HG02759 (cell line): ENCODE results near the gene PSMA8.
"Not testable (repeated sequence)": the region's sequence is repeated elsewhere in the genome, so short reads cannot be mapped to it uniquely, and the experiment has no call there.

Experiments
- ATAC-seq: cut with Tn5 transposase; IDR thresholded peaks from one replicate; pipeline ENCODE4 v1.9.1; 2021; ENCODE audit warnings: mild to moderate bottlenecking, moderate library complexity; ENCODE audit not compliant: unreplicated experiment

The PSMA8 gene

DNA sequence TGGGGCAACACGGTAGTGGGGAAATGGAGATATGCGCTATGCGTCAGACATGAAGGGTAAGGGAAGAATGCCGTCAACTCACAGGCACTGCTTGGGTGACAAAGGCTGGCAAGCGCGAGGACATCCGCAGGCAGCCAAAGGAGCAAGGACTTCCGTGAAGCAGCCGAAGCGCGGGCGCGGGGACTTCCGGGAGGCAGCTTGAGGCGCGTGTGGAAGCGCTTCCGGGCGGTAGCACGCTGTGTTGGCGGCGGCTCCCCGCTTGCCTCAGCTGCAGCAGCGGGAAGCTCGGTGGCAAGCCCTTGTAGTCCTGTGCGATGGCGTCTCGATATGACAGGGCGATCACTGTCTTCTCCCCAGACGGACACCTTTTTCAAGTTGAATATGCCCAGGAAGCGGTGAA, at the start of gene PSMA8:
Gene PSMA8 (plus strand): TSS at position 218 of the 400 bp plus-strand sequence. CDS start 97 bp downstream, at position 315.
- ATAC-seq: peak; percentile 78

DNA sequence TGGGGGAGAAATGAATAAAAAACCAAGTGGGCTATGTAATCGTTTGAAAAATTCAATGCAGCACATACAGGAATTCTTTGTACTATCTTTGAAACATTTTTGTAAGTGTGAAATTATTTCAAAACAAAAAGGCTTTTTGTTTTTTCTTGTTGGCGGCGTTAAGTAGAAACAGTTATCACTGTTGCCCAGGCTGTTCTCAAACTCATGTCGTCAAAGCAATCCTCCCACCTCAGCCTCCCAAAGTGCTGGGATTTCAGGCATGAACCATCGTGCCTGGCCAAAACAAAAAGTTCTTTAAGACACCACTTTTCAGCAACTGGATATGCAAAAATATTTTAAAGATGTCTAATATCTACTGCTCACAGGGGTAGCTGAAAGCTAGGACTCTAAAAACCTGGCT, 48.6 kb upstream of the PSMA8 start:
- ATAC-seq: no peak

DNA sequence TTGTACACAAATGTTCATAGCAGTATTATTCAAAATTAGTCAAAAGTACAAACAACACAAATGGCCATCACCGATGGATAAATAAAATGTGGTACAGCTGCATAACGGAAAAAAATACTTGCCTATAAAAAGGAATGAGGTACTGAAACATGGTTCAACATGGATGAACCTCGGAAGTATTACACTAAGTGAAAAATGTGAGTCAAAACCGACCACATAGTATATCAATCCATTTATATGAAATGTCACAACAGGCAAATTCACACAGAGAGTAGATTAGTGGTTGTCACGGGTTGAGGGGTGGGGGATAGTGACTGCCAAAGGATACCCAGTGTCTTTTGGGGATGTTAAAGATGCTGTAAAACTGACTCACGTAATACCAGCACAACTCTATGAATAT, 46.7 kb upstream of the PSMA8 start:
- no peak for ATAC-seq

DNA sequence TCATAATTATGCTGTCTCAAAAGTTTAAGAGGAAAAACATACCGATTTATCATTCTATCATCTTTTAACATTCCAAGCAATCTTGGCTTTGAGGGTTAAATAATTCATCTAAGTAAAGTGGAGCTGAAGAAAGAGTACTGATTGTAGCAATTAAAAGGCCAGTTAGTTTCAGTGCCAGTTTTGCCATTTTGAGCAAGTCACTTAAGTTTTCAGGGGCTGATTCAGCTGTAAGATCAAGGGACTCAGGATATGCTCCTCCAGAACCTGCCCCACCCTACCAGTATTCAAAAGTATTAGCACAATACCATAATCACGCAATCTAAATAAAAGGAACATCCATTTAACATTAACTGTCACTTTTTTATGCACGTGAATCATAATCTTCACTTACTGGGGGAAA, 45.2 kb upstream of the PSMA8 start:
- no peak for ATAC-seq

DNA sequence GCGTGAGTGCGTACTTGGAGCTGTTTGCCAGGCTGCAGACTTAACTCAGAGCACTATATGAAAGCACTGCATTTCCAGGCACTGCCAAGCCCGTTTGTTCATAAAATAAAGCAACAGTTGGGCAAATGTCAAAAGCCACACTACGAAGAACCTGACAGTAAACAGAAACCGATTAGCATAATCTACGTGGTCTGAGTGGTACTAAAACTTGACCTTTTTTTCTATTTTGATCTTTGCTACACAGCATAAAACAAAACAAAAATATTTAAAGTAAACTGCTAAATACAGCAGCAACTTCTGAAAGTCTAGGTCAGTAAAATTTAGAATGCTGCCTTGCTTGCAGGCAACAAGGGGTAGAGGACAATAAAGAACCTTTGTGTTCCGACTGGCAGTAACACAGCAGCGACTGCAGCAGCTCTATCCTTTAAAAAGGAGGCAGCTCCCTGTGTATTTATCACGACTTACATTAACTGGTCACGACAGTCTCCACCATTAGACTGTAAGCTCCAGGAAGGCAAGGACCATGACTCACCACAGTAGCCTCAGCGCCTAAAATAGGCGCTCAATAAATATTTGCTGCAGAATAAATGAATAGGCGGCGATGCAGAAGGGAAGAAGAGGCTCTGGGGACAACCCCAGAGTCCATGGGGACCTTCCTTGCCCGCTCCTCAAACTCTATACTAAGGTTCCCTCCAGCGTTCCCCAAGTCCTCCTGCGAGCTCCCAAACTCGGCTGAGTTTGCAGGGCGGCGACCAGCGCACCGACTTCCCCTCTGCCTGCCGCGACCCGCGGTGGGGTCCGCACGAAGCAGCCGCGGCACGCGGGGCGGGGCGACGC, 44.2 kb upstream of the PSMA8 start:
- ATAC-seq: peak; percentile 3

DNA sequence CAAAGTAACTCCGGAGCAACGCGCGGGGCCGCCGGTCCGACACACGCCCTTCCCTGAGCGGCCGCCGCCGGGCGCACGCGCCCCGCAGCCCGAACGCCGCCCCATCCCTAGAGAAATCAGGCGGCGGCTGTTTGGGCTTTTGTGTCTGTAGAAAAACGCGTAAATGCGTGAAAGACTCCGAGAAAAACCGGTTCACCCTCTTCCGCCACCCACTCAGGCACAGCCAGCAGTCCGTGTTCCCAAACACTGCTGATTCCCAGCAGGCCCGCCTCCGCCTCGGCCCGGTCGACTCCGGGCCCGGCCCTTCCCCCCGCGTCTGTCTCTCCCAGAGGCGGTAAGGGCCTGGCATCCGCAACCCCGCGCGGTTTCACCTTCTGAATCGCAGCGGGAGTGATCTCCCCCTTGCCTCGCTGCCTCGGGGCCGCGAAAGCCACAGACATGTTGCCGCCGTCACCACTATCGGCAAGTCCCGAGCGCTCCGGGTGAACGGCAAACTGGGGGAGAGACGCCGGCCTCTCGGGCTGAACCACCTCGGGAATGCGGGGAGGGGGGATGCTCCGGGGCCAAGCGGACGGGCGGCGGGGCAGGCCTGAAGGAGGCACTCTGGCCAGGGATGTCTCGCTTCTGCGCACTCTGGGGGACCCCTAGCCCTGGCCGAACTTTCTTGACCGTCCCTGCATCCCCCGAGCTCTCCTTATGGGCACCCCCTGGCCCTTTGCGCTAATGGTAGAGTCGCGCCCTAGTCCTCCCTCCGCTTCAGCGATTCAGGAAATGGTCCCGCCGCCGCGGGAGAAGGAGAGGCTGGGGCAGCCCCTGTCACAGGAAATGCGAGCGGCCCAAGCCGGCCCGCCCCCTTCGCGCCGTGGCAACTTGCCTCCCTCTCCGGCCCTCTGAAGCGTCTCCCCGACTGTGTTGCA, 43.3 kb upstream of the PSMA8 start, which contains the start of gene SS18:
Gene SS18 (minus strand): TSS at position 484 of the 917 bp plus-strand sequence. CDS start 44 bp downstream, at position 440.
- peak; percentile 81 for ATAC-seq

DNA sequence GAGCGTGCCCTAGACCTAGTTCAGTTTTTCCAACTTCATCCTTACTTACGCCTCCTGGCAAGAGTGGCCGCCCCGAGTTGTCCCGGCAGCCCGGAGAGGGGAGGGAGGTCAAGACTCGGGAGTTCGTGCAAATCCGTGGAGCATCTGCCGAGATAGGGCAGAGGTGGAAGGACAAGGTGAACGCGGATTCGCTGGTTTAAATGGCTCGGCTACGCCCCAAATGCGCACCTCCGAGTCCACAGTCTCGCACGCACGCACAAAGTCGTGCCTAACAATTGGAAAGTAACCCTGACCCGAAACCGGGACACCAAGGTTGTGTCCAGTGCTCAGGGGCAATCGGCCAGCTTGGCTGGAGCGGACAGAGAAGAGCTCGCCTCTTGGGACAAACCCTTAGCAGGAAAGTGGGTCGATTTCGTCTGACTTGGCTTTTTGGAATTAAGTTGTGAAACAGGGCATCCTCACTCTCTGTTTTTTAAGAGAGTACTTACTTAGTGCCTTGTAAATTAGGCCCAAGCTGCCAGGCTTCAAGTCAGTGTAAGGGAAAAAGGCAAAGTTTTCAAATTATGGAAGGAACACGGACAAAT, 42.5 kb upstream of the PSMA8 start:
- ATAC-seq: peak; percentile 43

DNA sequence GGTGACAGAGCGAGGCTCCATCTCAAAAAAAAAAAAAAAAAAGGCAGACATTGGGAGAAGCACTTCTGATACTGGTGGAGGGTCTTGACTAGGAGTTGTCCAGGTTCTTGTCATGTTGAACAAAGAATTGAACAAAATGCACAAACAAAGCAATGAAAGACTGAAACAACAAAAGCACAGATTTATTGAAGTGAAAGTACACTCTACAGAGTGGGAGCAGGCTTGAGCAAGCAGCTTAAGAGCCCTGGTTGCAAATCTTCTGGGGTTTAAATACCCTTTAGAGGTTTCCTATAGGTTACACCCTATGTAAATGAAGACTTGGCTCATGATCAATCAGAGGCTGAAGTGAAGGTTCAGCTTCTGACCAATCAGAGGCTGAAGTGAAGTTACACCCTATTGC, 36.8 kb upstream of the PSMA8 start:
- no peak for ATAC-seq

DNA sequence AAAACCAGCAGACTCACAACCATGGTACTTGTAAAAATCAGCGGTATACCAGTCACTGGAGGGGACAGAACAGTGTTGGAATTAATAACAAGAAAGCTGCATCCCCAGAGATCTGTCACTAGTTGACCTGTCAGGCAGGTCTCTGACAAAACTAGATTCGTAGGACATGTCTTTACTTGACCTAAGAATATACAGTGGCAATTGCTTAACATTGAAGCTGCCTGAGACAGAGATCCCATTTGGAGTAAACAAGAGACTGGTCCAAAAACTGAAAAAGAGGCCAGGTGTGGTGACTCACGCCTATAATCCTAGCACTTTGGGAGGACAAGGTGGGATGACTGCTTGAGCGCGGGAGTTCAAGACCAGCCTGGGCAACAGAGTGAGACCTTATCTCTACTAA, 36.1 kb upstream of the PSMA8 start:
- ATAC-seq: no peak

DNA sequence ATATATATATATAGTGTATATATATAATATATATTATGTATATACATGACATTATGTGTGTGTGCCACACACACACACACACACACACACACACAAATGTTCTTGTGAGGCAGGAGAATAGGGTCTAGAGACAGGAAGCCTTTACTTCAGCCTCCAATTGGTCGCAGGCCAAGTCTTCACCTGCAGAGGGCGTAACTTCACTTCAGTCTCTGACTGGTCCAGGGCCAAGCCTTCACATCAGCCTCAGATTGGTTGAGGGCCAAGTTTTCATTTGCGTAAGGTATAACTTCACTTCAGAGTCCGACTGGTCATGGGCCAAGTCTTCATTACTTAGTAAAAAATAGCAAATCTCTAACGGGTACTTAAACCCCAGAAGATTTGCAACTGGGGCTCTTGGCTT, 30.1 kb upstream of the PSMA8 start:
- ATAC-seq: no peak

DNA sequence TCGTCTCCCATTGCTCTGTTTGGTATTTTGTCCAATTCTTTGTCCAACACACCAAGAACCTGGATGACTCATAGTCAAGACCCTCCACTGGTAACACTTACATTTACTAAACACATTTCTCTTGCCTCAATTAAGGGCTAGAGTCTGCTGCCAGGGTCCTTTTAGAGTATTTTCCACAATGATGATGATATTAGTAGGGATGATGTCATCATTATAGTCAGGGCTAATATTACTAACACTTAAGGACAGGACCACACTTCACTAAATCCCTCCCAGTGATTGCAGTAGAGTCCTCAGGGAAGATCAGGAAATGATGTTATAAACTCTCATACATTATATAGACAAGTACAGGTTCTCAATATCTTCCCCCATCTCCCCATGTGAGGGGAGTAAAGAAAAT, 29.6 kb upstream of the PSMA8 start:
- ATAC-seq: no peak

DNA sequence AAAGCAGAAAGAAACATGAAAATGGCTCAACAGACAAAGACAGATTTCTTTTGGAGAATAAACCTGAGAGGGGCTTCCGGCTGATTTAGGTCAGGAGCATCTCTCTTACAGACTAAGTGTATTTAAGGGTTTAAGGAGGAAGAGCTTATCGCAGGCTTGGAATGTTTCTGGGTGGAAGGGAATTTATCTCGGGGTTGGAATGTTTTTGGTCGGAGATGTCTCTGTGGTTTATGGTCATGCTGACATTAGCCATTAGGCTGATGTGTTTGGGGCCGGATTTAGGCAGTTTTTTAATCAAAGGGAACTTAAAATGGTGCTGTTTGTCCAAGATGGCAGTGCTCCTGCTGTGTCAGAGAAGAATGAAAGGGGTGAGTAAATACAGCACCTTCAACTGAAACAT, 14.4 kb upstream of the PSMA8 start:
- no peak for ATAC-seq

DNA sequence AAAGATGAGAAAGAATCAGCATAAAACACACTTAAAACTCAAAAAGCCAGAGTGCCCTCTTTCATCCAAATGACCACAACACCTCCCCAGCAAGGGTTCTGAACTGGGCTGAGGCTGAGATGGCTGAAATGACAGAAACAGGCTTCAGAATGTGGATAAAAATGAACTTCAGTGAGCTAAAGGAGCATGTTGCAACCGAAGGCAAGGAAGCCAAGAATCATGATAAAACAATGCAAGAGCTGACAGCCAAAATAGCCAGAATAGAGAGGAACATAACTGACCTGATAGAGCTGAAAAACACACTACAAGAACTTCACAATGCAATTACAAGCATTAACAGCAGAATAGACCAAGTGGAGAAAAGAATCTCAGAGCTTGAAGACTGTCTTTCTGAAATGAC, 12.2 kb upstream of the PSMA8 start:
- ATAC-seq: no peak

DNA sequence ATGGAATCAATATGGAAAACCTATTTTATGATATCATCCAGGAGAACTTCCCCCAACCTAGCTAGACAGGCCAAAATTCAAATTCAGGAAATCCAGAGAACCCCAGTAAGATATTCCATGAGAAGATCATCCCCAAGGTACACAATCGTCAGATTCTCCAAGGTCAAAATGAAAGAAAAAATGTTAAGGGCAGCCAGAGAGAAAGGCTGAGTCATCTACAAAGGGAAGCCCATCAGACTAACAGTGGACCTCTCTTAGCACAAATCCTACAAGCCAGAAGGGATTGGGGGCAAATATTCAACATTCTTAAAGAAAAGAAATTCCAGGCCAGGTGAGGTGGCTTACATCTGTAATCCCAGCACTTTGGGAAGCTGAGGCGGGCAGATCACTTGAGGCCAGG, 11.7 kb upstream of the PSMA8 start:
- not testable (repeated sequence) for ATAC-seq

DNA sequence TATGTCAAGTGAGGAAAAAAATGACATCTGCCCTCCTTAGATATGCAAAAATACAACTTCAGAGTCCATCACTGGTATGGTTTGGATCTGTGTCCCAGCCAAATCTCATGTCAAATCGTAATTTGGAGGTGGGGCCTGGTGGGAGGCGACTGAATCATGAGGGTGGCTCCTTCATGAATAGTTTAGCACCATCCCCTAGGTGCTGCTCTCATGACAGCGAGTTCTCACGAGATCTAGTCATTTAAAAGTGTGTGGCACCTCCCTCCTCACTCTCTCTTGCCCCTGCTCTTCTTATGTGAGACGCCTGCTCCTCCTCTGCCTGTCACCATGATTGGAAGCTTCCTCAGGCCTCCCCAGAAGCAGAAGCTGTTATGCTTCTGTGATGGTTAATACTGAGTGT, 5.9 kb upstream of the PSMA8 start:
- ATAC-seq: no peak

DNA sequence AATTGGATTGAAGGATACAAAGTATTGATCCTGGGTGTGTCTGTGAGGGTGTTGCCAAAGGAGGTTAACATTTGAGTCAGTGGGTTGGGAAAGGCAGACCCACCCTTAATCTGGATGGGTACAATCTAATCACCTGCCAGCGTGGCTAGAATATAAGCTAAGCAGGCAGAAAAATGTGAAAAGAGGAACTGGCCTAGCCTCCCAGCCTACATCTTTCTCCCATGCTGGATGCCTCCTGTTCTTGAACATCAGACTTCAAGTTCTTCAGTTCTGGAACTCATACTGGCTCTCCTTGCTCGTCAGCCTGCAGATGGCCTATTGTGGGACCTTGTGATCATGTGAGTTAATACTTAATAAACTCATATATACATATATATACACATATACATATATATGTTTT, 5.5 kb upstream of the PSMA8 start:
- ATAC-seq: not testable (repeated sequence)

DNA sequence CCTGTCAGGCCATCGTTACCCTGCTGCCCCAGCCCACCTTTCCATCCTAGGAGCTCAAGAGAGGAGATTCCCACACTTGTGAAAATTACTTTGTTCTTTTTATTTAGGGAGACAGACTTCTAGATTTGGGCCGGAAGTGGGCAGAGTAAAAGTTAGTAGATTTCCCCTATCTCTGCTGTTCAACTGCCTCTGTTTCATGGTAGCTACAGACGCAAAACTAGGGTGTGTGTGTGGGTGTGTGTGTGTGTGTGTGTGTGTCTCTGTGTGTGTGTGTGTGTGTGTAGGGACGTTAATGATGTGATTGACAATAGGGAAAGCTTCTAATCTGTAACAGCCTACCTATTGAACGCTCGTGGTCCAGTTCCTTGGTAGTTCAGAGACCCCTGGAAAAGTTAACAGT, 438 bp downstream of the PSMA8 start:
- no peak for ATAC-seq

DNA sequence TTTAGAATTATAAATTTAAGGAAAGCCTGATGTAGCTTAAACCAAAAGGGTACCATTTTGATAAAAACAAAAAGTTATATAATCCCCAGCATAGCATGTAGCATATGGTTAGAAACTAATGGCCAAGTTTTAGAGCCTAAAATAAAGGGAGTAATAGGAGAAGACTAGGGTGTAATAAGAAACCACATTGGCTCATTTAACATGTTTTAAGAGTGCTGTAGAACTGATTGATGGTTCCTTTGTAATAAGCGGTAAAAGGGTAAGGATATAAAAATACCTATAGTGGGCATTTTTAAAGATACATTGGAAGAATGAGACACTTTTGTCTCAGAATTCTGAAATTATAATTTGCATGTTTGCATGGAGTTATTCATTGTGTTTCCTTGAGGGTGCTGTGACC, 1.9 kb downstream of the PSMA8 start:
- ATAC-seq: no peak

DNA sequence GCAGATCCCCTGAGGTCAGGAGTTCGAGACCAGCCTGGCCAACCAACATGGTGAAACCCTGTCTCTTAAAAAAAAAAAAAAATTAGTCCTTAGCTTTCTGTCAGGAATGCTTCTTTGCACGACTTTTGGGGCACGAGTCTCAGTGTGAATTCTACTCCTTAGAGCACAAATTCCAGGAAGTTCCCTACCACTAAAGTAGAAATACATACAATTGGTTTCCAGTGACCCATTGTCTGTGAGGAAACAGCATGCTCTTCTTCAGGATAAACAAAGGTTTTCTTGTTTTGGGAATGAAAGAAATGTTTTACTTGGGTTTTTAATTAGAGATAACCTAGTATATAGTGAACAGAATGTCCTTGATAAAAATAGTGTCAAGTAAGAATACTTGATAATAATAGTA, 23.7 kb downstream of the PSMA8 start:
- no peak for ATAC-seq

DNA sequence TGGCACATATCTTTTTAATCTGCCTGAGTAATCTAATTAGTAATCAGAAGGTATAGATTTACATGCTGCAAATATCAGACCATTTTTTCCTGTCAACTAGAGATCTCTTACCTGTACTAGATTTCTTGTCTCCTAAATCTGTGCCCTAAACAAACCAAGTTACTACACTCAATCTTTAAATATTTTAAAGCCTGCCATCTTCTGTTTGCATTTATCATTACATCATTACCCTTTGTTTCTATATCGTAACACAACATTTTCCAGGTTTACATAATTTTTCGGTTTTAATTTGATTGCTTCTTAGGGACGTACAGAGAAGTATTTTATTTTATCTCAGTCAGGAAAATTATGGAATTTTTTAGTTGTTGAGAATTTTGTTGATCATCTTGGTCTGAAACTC, 25.7 kb downstream of the PSMA8 start:
- ATAC-seq: no peak

DNA sequence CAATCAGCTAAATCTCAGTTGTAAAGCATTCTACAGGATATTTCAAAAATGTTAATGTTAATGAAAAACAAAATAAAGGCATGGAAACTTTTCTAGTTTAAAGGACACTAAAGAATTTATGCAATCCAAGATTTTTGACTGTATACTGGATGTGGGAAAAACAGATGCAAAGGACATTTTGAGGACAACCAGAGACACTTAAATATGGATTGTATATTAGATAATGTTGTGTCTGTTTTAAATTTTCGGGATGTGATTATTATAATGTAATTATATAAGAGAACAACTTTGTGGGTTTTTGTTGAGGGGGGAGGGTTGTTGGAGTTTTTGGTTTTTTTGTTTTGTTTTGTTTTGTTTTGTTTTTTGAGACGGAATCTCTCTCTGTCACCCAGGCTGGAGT, 30.9 kb downstream of the PSMA8 start:
- ATAC-seq: no peak
